HepG2 (cell line): ENCODE measurements around the gene UVSSA.

Source experiments
- ATF7 ChIP-seq, 2 experiments: fragments of 450-650 bp in 1 of 2; sonication (generic) in 1 of 2; formaldehyde crosslinking in 1 of 2; IDR thresholded peaks; 2 replicates each; pipeline versions ENCODE4 v1.4.0 to v1.6.1; 2016 to 2020; ENCODE audit warnings: antibody characterized with exemption in 1 of 2, mild to moderate bottlenecking in 1 of 2, missing genetic modification reagents in 1 of 2
- CEBPB ChIP-seq: IDR thresholded peaks from 2 replicates; pipeline ENCODE4 v1.6.1; 2011; ENCODE audit warnings: low read depth, low read length, improper control_type of control experiment, borderline replicate concordance
- MAFF ChIP-seq: IDR thresholded peaks from 2 replicates; pipeline ENCODE4 v1.6.1; 2011; ENCODE audit warnings: low read depth, low read length, improper control_type of control experiment
- SP1 ChIP-seq, 2 experiments: fragments of 450-650 bp in 1 of 2; sonication (generic) in 1 of 2; formaldehyde crosslinking in 1 of 2; IDR thresholded peaks; 2 replicates each; pipeline versions ENCODE4 v1.4.0 to v1.6.1; 2016 to 2020; ENCODE audit warnings: missing genetic modification reagents in 1 of 2
- ZNF672 ChIP-seq: sonication (generic); formaldehyde crosslinking; IDR thresholded peaks from 2 replicates; pipeline ENCODE4 v1.8.1; 2022; ENCODE audit warnings: missing genetic modification reagents
- TF ChIP-seq, protein P1 (sequence below): sonication (generic); formaldehyde crosslinking; IDR thresholded peaks from 2 replicates; pipeline ENCODE4 v1.5.0; 2020; ENCODE audit warnings: mild to moderate bottlenecking, missing genetic modification reagents, moderate library complexity
- TF ChIP-seq, protein P2 (sequence below): IDR thresholded peaks from 2 replicates; pipeline ENCODE4 v1.6.1; 2016
- TF ChIP-seq, protein P3 (sequence below): sonication (generic); formaldehyde crosslinking; IDR thresholded peaks from 2 replicates; pipeline ENCODE4 v1.4.0; 2020; ENCODE audit warnings: low read depth, mild to moderate bottlenecking, missing genetic modification reagents

DNA sequence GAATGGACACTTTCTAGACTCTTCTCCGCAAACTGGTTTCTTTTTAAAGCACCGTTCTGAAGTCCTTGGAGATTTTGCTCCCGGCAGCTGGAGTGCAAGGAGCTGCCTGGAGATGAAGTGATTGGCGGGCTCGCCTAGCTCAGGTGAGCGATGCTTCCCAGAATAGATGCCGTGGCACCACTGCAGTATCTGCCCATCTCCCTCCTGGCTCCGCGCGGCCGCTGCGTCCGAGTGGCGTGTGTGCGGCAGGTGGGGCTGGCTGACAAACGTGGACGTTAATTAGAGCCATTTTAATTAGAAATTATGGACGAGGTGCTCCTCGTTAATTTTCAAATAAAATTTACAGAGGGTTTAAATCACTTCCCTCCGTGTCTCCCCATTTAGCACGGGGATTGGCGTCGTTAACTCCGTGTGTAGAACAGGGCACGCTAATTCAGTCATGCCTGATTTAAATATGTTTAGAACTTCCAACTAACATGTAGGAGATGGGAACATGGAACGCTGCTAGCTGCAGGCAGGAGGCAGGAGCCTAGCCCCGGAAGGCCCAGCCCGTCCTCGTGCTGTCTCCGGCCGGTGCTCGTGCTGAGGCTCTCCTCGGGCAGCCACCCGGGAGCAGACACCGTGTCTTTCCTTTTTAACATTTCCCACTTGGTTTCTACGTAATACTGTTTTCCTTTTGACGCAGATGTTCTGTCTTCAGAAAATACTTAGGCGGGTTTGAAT is 11.6 kb downstream of the UVSSA start:
- TF ChIP-seq ZNF672 (CRISPR knock-in tag) (no peak), SP1 (IDR thresholded peaks at IDR 0.05) (no peak), SP1 (CRISPR knock-in tag; IDR thresholded peaks at IDR 0.05) (no peak), ATF7 (IDR thresholded peaks at IDR 0.05) (no peak), ATF7 (CRISPR knock-in tag; IDR thresholded peaks at IDR 0.05) (no peak), MAFF (no peak), CEBPB (no peak)
- TF ChIP-seq, protein P1, sequence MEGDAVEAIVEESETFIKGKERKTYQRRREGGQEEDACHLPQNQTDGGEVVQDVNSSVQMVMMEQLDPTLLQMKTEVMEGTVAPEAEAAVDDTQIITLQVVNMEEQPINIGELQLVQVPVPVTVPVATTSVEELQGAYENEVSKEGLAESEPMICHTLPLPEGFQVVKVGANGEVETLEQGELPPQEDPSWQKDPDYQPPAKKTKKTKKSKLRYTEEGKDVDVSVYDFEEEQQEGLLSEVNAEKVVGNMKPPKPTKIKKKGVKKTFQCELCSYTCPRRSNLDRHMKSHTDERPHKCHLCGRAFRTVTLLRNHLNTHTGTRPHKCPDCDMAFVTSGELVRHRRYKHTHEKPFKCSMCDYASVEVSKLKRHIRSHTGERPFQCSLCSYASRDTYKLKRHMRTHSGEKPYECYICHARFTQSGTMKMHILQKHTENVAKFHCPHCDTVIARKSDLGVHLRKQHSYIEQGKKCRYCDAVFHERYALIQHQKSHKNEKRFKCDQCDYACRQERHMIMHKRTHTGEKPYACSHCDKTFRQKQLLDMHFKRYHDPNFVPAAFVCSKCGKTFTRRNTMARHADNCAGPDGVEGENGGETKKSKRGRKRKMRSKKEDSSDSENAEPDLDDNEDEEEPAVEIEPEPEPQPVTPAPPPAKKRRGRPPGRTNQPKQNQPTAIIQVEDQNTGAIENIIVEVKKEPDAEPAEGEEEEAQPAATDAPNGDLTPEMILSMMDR (CRISPR knock-in tag): no peak
- TF ChIP-seq, protein P2, sequence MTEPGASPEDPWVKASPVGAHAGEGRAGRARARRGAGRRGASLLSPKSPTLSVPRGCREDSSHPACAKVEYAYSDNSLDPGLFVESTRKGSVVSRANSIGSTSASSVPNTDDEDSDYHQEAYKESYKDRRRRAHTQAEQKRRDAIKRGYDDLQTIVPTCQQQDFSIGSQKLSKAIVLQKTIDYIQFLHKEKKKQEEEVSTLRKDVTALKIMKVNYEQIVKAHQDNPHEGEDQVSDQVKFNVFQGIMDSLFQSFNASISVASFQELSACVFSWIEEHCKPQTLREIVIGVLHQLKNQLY (CRISPR knock-in tag): no peak
- TF ChIP-seq, protein P3, sequence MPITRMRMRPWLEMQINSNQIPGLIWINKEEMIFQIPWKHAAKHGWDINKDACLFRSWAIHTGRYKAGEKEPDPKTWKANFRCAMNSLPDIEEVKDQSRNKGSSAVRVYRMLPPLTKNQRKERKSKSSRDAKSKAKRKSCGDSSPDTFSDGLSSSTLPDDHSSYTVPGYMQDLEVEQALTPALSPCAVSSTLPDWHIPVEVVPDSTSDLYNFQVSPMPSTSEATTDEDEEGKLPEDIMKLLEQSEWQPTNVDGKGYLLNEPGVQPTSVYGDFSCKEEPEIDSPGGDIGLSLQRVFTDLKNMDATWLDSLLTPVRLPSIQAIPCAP (CRISPR knock-in tag): no peak
